HG03575 (cell line): ENCODE data around the gene MAPKAPK3.

ENCODE experiments used
- ATAC-seq: cut with Tn5 transposase; IDR thresholded peaks from one replicate; pipeline ENCODE4 v1.9.1; 2021; ENCODE audit not compliant: unreplicated experiment, insufficient number of reproducible peaks, low FRiP score; ENCODE audit errors: extremely low read depth

The MAPKAPK3 gene

DNA sequence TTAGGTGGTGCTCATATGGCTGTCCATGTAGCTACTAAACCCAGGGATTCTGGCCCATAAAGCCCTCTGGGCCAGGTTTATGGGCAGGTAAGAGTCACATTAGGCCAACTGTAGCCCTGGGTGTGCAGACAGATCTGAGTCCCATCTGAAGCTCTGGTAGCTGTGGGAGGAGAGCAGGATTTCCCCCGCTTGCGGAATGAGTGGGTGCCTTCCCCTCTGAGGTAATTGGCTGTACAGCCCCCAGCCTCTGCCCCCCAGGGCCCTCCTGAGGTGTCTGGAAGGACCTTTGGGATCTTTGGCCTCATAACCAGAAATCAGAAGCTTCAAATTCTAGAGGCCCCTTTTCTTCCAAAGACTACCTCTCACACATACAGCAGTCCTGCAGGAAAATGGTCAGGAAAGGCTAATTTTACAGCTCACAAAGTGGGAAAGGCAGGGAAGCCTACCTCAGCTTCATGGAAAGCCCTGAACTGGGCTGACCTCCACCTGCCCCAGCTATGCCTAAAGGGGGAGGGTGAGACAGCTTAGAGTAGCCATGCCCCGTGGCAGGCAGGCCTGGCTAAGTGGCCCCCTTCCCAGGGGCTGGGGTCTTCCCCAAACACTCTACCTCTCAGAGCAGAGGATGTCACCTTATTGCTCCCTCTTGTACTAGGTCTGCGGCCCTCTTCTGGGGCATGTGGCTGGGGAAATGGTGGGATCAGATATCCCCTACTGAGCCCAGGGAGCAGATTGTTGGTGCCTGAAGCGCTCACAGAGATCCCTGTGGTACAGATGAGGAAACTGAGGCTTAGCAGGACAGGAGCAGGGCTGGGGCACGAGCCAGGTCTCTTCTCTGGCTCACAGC, 30.8 kb upstream of the MAPKAPK3 start:
- ATAC-seq: no peak

GRCh38 chr3:50586763-50587070, 30.2 kb upstream of the MAPKAPK3 start:
- no peak for ATAC-seq

GRCh38 chr3:50587373-50587772, 29.6 kb upstream of the MAPKAPK3 start:
- no peak for ATAC-seq

DNA sequence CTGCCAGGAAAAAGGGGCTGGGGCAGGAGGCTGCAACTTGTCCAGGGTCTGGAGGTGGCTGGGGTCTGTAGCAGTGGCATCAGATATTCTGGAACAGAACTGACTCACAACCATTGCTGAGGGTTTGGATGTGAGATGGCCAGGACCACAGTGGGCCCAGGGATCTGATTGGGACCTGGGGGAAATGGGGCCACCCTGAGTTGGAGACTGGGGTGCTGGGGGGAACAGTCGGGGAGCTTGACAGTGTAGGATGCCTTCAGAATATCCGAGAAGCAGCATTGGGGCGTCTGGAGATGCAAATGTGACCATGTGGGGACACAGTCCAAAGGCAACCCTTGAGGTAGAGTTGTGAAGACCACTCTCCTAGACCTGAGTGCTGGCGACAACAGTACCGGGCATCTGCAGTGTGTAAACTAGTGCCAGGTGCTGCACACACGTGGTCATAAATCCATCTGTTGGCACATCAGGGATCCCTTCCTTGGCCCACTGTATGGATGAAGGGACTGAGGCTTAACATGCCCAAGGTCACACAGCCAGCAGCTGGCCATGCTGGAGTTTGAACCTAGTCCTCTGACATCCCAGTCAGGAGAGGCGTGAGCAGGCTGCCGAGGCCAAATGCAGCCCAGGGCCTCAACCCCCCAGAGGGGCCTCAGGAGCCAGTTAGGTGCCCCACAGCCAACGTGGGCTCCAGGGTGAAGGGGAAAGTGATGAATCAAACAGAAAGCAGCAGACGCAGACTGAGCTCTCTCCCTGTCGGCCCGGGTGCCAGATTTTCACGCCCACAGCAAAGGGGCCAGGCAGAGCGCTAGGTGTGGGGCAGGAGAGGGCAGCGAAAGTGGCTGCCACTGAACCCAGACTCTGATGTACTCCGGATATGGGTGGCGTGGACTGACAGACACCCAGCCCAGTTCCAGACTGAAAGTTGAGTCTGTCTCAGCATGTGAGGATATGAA, 28.9 kb upstream of the MAPKAPK3 start:
- ATAC-seq: no peak

GRCh38 chr3:50588759-50589433, 28.1 kb upstream of the MAPKAPK3 start:
- ATAC-seq: no peak

GRCh38 chr3:50591196-50591741, 25.7 kb upstream of the MAPKAPK3 start:
- ATAC-seq: no peak

GRCh38 chr3:50592568-50592967, 24.4 kb upstream of the MAPKAPK3 start:
- no peak for ATAC-seq

DNA sequence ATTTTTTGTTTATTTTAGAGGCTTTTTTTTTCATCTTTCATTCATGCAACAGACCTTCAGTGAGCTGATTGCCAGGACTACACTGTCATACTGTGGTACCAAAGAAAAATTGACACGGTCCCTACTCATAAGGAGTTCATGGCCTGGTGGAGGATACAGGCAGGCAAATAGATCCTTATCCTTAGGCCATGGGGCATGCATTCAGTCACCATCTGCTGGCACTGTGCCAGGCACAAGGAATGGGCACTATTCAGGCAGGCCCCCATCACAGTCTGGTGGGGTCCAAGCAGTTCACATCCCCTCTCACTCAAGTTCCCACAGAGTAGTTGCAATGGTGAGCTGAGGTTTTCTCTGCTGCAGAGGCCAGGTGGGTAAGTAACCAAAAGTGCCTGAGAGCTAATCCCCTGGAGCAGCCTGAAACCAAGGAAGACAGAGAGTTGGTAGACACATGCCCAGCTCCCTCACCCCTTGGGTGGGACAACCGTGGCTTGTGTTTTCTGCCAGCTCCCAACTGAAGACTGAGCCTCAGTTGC, 22.6 kb upstream of the MAPKAPK3 start:
- no peak for ATAC-seq

DNA sequence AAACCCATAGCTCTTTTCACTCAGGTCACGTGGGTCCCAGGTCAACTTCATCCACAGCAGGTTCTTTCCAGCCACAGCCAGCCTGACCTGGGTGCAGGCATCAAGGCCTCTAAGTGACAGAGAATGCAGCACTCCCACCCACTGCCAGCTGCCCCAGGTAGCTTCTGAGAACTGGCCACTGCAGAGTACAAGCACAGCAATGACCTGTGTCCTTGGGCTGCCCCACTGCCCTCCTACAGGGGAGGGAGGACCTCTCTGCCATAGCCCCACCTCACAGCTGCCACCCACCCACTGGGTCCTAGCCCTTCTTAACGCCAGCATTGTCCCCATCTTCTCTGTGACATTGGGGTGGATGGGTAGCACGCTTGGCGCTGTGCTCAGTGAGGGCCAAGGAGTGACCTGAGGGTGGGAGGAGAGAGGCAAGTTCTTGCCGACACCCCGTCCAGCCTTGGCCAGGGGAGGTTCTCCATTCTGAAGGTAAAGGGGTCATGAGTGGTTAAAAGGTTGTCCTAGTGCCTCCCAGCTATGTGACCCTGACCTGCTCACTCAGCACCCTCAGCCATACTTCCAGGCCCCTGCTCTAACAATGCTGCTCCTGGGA, 17.7 kb upstream of the MAPKAPK3 start:
- ATAC-seq: no peak

DNA sequence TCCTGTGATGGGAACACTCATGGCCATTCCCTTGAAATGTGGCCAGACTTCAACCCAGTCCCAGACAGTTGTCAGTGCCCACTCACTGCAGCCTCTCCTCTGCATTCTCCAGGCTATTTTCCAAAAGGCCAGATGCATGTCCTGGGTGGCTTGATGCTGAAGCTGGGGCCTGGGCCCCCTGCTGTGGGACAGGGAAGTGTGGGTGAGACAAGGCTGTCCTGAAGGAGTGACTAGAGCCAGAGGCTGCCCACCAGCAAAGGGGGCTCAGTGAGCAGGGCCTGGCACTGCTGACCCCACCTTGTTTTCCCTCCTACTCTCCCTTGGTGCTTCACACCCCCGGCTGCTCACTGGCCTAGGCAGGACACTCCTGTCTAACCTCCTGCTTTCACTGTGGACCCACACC, 17.2 kb upstream of the MAPKAPK3 start:
- no peak for ATAC-seq

- no peak for ATAC-seq
Measured at GRCh38 chr3:50600141-50600753, 16.7 kb upstream of the MAPKAPK3 start.

- no peak for ATAC-seq
Measured at GRCh38 chr3:50600841-50601591, 15.9 kb upstream of the MAPKAPK3 start.

DNA sequence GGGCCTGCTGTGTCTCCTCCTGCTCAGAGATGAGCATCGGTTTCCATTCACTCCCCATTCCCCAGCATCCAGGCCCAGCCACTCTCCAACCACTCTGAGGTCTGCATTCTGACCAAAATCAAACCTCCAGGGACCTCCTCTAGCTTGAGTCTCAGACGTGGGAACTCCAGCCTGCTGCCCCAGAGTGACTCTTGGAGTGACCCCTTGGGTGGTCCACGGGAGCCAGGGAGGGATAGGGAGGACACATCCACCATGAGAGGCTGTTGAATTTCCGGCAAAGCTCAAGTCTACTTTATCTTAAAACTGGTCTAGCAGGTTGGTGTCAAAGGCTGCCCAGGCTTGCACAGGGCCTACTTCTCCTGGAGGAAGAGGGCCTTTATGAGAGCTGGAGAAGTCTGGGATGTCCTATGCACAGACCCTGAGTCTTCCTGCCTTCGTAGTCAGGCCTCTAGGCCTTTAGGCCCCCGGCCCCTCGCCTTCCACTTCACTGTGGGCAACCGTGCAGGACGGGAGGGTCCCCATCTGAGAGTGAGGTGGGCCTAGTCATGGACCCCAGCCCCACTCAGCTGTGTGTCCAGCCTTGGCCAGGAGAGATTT, 14.3 kb upstream of the MAPKAPK3 start:
- ATAC-seq: no peak

- no peak for ATAC-seq
Measured at GRCh38 chr3:50603261-50604109, 13.5 kb upstream of the MAPKAPK3 start.

- ATAC-seq: no peak
Measured at GRCh38 chr3:50604110-50604621, 12.8 kb upstream of the MAPKAPK3 start.
